Anterior cingulate cortex (tissue), 58 donors: ENCODE measurements around the gene SLC23A1.

Source experiments
- DNase-seq, 58 donors: peaks; one replicate each; lab custom pipeline; 2025; lab: John Stamatoyannopoulos, UW

SLC23A1 gene

GRCh38 chr5:139335811-139336210 lies 47.3 kb downstream of the SLC23A1 start:
- DNase-seq: no peak
